Measurements from ENCODE around the gene ANKS4B. TPM values are rescaled to one million over a fixed set of nuclear protein-coding genes. Genes with fewer than 3 reads are reported as not detected.
"Not testable (repeated sequence)": the region's sequence is repeated elsewhere in the genome, so short reads cannot be mapped to it uniquely, and the experiment has no call there.

Gene ANKS4B
- total and polyA plus RNA-seq, 4 donors = 0.11 TPM; not detected in 3

DNA sequence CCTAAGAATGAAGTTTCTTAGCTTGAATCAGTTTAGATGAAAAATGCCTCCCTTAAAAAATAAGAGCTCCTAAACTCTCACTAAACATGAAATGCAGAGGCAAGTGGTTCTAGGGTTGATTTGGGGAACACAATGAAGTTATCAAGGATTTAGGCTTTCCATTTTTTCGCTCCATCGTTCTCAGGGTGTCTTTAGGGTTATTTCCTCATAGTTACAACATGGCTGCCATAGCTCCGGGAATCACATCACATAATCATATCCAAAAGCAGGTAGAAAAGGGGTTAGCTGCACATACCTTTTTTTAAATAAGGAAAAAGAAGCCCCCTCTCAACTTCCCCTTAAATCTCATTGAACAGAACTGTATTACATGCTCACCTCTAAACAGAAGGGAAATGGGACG, 43.5 kb upstream of the ANKS4B start:
- Histone ChIP-seq H3K9ac (ENCODE audit: insufficient read depth in 1 of 2, low read length in 2 of 2) (no peak overlapping the region), H3K4me1 (ENCODE audit: control insufficient read depth in 5 of 5, insufficient read depth in 5 of 5, low read length in 5 of 5) (peaks cover 0 to 1% (median 0%) of the 10 kb centered on the region in 5 donors), H3K4me3 (no peak overlapping the region), H3K27ac (ENCODE audit: low read depth in 1 of 2, low read length in 1 of 2) (no peak overlapping the region), H3K36me3 (ENCODE audit: control insufficient read depth in 4 of 4, insufficient read depth in 4 of 4, low read length in 4 of 4) (no peaks in the 10 kb centered on the region), H3K27me3 (ENCODE audit: control insufficient read depth in 3 of 3, insufficient read depth in 3 of 3, low read length in 2 of 3) (peaks cover 0 to 3% (median 2%) of the 10 kb centered on the region in 3 donors), H3K9me3 (ENCODE audit: control insufficient read depth in 4 of 4, insufficient read depth in 3 of 4, low read length in 3 of 4) (peaks cover 0 to 6% (median 1%) of the 10 kb centered on the region in 4 donors)
- no peak for ATAC-seq (ENCODE audit: insufficient read depth, low FRiP score)
- TF ChIP-seq, protein P1, sequence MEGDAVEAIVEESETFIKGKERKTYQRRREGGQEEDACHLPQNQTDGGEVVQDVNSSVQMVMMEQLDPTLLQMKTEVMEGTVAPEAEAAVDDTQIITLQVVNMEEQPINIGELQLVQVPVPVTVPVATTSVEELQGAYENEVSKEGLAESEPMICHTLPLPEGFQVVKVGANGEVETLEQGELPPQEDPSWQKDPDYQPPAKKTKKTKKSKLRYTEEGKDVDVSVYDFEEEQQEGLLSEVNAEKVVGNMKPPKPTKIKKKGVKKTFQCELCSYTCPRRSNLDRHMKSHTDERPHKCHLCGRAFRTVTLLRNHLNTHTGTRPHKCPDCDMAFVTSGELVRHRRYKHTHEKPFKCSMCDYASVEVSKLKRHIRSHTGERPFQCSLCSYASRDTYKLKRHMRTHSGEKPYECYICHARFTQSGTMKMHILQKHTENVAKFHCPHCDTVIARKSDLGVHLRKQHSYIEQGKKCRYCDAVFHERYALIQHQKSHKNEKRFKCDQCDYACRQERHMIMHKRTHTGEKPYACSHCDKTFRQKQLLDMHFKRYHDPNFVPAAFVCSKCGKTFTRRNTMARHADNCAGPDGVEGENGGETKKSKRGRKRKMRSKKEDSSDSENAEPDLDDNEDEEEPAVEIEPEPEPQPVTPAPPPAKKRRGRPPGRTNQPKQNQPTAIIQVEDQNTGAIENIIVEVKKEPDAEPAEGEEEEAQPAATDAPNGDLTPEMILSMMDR (IDR thresholded peaks at IDR 0.05; ENCODE audit: control extremely low read depth, extremely low read depth) = no peak
- no peak for DNase-seq
- 92 to 97% methylated on average over 4 of the region's 4 CpGs for WGBS, 2 donors

DNA sequence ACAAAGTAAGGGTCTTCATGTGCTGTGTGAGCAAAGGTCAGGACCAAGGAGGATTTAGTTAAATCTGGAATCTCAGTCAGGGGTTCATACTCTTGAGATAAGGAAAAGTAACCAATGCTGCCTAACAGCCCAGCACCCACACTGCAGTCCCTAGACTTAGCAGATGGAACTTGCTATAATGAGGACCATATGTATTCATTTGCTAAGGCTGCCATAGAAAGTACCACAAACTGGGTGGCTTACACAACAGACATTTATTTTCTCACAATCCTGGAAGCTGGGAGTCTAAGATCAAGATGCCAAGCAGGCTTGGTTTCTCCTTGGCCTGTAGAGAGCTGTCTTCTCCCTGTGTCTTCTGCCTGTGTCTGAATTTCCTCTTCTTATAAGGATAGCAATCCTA, 42.9 kb upstream of the ANKS4B start:
- Histone ChIP-seq H3K27me3 (ENCODE audit: control insufficient read depth in 3 of 3, insufficient read depth in 3 of 3, low read length in 2 of 3) (peaks cover 0 to 3% (median 2%) of the 10 kb centered on the region in 3 donors), H3K36me3 (ENCODE audit: control insufficient read depth in 4 of 4, insufficient read depth in 4 of 4, low read length in 4 of 4) (no peaks in the 10 kb centered on the region), H3K4me1 (ENCODE audit: control insufficient read depth in 5 of 5, insufficient read depth in 5 of 5, low read length in 5 of 5) (peaks cover 0 to 1% (median 0%) of the 10 kb centered on the region in 5 donors), H3K9me3 (ENCODE audit: control insufficient read depth in 4 of 4, insufficient read depth in 3 of 4, low read length in 3 of 4) (peaks cover 0 to 6% (median 1%) of the 10 kb centered on the region in 4 donors), H3K9ac (ENCODE audit: insufficient read depth in 1 of 2, low read length in 2 of 2) (no peak overlapping the region), H3K4me3 (no peak overlapping the region), H3K27ac (ENCODE audit: low read depth in 1 of 2, low read length in 1 of 2) (no peak overlapping the region)
- TF ChIP-seq, protein P1 (IDR thresholded peaks at IDR 0.05; ENCODE audit: control extremely low read depth, extremely low read depth) = no peak
- no peak for DNase-seq
- ATAC-seq (ENCODE audit: insufficient read depth, low FRiP score) = no peak

DNA sequence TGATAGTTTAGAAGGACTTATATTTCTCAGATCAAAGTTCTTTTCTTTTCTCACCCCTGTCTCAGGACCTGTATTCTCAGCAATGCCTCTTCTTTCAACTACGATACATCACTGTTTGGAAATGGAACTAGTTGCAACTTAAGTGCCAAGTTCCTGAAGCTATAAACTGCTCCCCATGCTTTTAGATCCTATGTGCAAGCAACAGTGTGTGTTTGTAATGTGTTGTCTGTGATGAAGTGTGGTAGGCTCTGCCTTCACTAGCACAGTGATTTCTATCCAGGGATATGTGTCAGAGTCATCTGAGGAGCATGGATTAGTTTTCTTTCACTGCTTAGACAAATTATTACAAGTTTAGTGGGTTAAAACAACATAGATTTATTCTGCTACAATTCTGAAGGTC, 40.5 kb upstream of the ANKS4B start:
- no peak overlapping the region for H3K27ac ChIP-seq (ENCODE audit: low read depth in 1 of 2, low read length in 1 of 2)
- ATAC-seq (ENCODE audit: insufficient read depth, low FRiP score) = no peak
- H3K9me3 ChIP-seq (ENCODE audit: control insufficient read depth in 4 of 4, insufficient read depth in 3 of 4, low read length in 3 of 4) = peaks cover 0 to 6% (median 1%) of the 10 kb centered on the region in 4 donors
- H3K36me3 ChIP-seq (ENCODE audit: control insufficient read depth in 4 of 4, insufficient read depth in 4 of 4, low read length in 4 of 4) = no peaks in the 10 kb centered on the region
- DNase-seq = peak in 1 of 3 donors; percentile 44
- peaks cover 0 to 1% (median 0%) of the 10 kb centered on the region in 5 donors for H3K4me1 ChIP-seq (ENCODE audit: control insufficient read depth in 5 of 5, insufficient read depth in 5 of 5, low read length in 5 of 5)
- peaks cover 0 to 3% (median 2%) of the 10 kb centered on the region in 3 donors for H3K27me3 ChIP-seq (ENCODE audit: control insufficient read depth in 3 of 3, insufficient read depth in 3 of 3, low read length in 2 of 3)
- TF ChIP-seq, protein P1 (IDR thresholded peaks at IDR 0.05; ENCODE audit: control extremely low read depth, extremely low read depth) = no peak
- no peak overlapping the region for H3K4me3 ChIP-seq
- no peak overlapping the region for H3K9ac ChIP-seq (ENCODE audit: insufficient read depth in 1 of 2, low read length in 2 of 2)
- 76 to 90% methylated on average over 1 of the region's 1 CpG for WGBS, 2 donors

DNA sequence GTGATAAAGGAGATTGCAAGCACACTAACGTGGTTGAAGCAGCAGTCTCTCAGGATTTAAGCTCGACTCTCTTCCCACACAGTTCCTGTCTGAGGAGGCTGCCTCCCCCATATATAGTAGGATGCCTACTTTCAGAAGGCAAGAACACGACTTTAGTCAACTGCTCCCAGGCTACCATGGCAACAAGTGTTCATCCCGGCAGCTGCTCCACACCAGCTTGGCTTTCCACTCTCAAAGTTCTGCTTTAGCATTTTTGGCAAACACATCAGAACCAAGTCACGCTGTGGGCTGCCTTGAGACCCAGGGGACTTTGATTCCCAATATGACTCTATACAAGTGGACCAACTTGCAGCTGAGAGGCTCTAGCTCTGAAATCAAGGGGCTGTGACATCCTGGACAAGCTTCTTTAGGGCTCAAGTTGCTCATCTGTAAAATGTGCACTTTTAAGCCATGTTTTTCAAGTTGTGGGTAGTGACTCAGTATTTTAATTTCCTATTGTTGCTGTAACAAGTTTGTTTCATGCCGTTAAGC, 38.7 kb upstream of the ANKS4B start:
- no peak overlapping the region for H3K4me3 ChIP-seq
- peaks cover 0 to 3% (median 2%) of the 10 kb centered on the region in 3 donors for H3K27me3 ChIP-seq (ENCODE audit: control insufficient read depth in 3 of 3, insufficient read depth in 3 of 3, low read length in 2 of 3)
- H3K36me3 ChIP-seq (ENCODE audit: control insufficient read depth in 4 of 4, insufficient read depth in 4 of 4, low read length in 4 of 4) = no peaks in the 10 kb centered on the region
- ATAC-seq (ENCODE audit: insufficient read depth, low FRiP score) = no peak
- TF ChIP-seq, protein P1 (IDR thresholded peaks at IDR 0.05; ENCODE audit: control extremely low read depth, extremely low read depth) = no peak
- 56 to 64% methylated on average over 6 of the region's 6 CpGs for WGBS, 2 donors
- no peak for DNase-seq
- peaks cover 0 to 4% (median 1%) of the 10 kb centered on the region in 4 donors for H3K9me3 ChIP-seq (ENCODE audit: control insufficient read depth in 4 of 4, insufficient read depth in 3 of 4, low read length in 3 of 4)
- H3K4me1 ChIP-seq (ENCODE audit: control insufficient read depth in 5 of 5, insufficient read depth in 5 of 5, low read length in 5 of 5) = no peaks in the 10 kb centered on the region
- H3K9ac ChIP-seq (ENCODE audit: insufficient read depth in 1 of 2, low read length in 2 of 2) = no peak overlapping the region
- H3K27ac ChIP-seq (ENCODE audit: low read depth in 1 of 2, low read length in 1 of 2) = no peak overlapping the region

DNA sequence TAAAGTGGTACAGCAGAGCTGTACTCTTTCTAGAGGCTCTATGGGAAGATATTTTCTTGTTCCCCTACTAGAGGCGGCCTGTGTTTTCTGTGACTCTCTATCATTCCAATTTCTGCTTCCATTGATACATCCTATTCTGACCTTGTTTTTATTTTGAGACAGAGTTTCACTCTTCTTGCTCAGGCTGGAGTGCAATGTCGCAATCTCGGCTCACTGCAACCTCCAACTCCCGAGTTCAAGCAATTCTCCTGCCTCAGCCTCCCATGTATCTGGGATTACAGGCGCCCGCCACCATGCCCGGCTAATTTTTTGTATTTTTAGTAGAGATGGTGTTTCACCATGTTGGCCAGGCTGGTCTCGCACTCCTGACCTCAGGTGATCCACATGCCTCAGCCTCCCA, 38.2 kb upstream of the ANKS4B start:
- not testable (repeated sequence) for H3K4me1 ChIP-seq (ENCODE audit: control insufficient read depth in 5 of 5, insufficient read depth in 5 of 5, low read length in 5 of 5); H3K4me3 ChIP-seq; H3K9me3 ChIP-seq (ENCODE audit: control insufficient read depth in 4 of 4, insufficient read depth in 3 of 4, low read length in 3 of 4); DNase-seq; ATAC-seq (ENCODE audit: insufficient read depth, low FRiP score); H3K27me3 ChIP-seq (ENCODE audit: control insufficient read depth in 3 of 3, insufficient read depth in 3 of 3, low read length in 2 of 3); H3K9ac ChIP-seq (ENCODE audit: insufficient read depth in 1 of 2, low read length in 2 of 2); H3K27ac ChIP-seq (ENCODE audit: low read depth in 1 of 2, low read length in 1 of 2); H3K36me3 ChIP-seq (ENCODE audit: control insufficient read depth in 4 of 4, insufficient read depth in 4 of 4, low read length in 4 of 4)
- WGBS, 2 donors = 90 to 94% methylated on average over 8 of the region's 8 CpGs
